Kidney epithelial cell (primary cell): ENCODE measurements around the gene UBASH3A. TPM values are rescaled to one million over a fixed set of nuclear protein-coding genes. Genes with fewer than 3 reads are reported as not detected.

Experiments used
- DNase-seq: peaks from one replicate; pipeline ENCODE4 v3.0.0-alpha.2; 2010; ENCODE audit warnings: low read depth
- H3K27me3 ChIP-seq: 2 replicates; pipeline ENCODE4 v1.6.0; 2011; ENCODE audit warnings: low read length; ENCODE audit not compliant: control insufficient read depth, insufficient read depth
- H3K36me3 ChIP-seq: 2 replicates; pipeline ENCODE4 v1.5.1; 2011; ENCODE audit warnings: low read length; ENCODE audit not compliant: control insufficient read depth, insufficient read depth
- H3K4me3 ChIP-seq: 2 replicates; pipeline ENCODE4 v1.5.1; 2011; ENCODE audit warnings: low read depth, mild to moderate bottlenecking, control low read depth, low read length
- CTCF ChIP-seq: IDR thresholded peaks from 2 replicates; pipeline ENCODE4 v1.5.1; 2011; ENCODE audit warnings: mild to moderate bottlenecking, moderate library complexity, low read length, control low read depth, inconsistent platforms; ENCODE audit not compliant: insufficient read depth, poor library complexity, severe bottlenecking
- total RNA-seq: library from RNA; depleted of rRNA; stranded (reverse); fragments of >200 nt; gene quantifications from 2 replicates; pipeline ENCODE4 v1.2.3, GENCODE V29; 2015

Gene UBASH3A
- total RNA-seq, 1 donor from 2014 or later, result not detected

- no peaks in the 10 kb centered on the region for H3K36me3 ChIP-seq
- H3K27me3 ChIP-seq, result peaks cover 3% of the 10 kb centered on the region
- TF ChIP-seq CTCF, result no peak
- DNase-seq, result no peak
- H3K4me3 ChIP-seq, result no peak overlapping the region
Observed at GRCh38 chr21:42459082-42459460, 55.4 kb downstream of the UBASH3A start.

DNA sequence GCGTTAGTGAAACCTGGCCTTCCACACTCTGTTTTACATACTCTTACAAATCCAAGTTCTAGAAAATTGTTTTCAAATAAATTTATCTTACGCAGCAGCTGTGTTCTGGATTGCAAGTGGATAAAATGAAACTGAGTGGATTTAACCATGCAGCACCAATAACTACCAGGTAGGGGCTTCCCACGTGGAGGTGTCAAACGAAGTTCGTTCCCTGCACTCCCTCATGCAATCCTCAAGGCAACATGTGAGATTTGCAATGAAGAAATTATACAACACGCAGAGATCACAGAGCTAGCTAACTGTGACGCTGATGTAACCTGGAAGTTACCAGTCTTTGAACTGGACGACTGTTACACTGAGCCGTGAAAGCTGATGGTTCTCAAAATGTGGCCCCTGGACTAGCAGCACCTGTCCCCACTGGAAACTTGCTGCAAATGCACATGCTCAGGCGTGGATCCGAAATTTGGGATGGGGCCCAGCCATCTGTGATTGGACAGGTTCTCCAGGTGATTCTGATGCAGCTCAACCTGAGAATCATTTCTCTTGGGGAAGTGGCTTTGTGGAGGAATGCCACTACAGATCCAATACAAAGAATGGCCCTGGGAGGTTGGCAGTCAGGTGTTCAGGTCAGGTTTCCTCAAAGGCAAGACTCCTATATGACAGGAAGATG is 56.0 kb downstream of the UBASH3A start:
- Histone ChIP-seq H3K4me3 (no peak overlapping the region), H3K27me3 (peaks cover 3% of the 10 kb centered on the region), H3K36me3 (no peaks in the 10 kb centered on the region)
- DNase-seq, result no peak
- no peak for TF ChIP-seq CTCF

- H3K36me3 ChIP-seq, result no peaks in the 10 kb centered on the region
- no peak for TF ChIP-seq CTCF
- H3K4me3 ChIP-seq, result no peak overlapping the region
- no peaks in the 10 kb centered on the region for H3K27me3 ChIP-seq
- DNase-seq, result no peak
Observed at GRCh38 chr21:42460391-42461184, 56.9 kb downstream of the UBASH3A start.

- H3K27me3 ChIP-seq, result no peaks in the 10 kb centered on the region
- H3K4me3 ChIP-seq, result no peak overlapping the region
- TF ChIP-seq CTCF, result no peak
- no peaks in the 10 kb centered on the region for H3K36me3 ChIP-seq
- DNase-seq, result no peak
Observed at GRCh38 chr21:42461185-42461520, 57.5 kb downstream of the UBASH3A start.

- no peaks in the 10 kb centered on the region for H3K36me3 ChIP-seq
- TF ChIP-seq CTCF, result no peak
- peak; percentile 50 for DNase-seq
- H3K27me3 ChIP-seq, result no peaks in the 10 kb centered on the region
- no peak overlapping the region for H3K4me3 ChIP-seq
Observed at GRCh38 chr21:42461881-42462877, 58.5 kb downstream of the UBASH3A start.
